Panc1 (cell line): ENCODE results near the gene ESYT2.

Source experiments
- POLR2AphosphoS5 ChIP-seq: IDR thresholded peaks from 2 replicates; pipeline ENCODE4 v1.6.1; 2012; ENCODE audit warnings: mild to moderate bottlenecking, low read depth, low read length, moderate library complexity
- REST ChIP-seq, 2 experiments: IDR thresholded peaks; 2 replicates each; pipeline ENCODE4 v1.6.1; 2011 to 2012; ENCODE audit warnings: low read depth in 2 of 2, control low read depth in 1 of 2, low read length in 1 of 2, mild to moderate bottlenecking in 1 of 2, moderate library complexity in 1 of 2; ENCODE audit not compliant: insufficient read depth in 1 of 2
- SIN3A ChIP-seq: IDR thresholded peaks from 2 replicates; pipeline ENCODE4 v1.6.1; 2012; ENCODE audit warnings: low read depth, mild to moderate bottlenecking, low read length, moderate library complexity, borderline replicate concordance; ENCODE audit not compliant: insufficient read depth
- TCF7L2 ChIP-seq: IDR thresholded peaks from 2 replicates; pipeline ENCODE4 v1.6.1; 2011; ENCODE audit warnings: mild to moderate bottlenecking, low read depth, low read length, inconsistent platforms
- TF ChIP-seq, protein P1 (sequence below): fragments of 450-650 bp; IDR thresholded peaks from 2 replicates; pipeline ENCODE4 v1.5.1; 2017; ENCODE audit warnings: mild to moderate bottlenecking

GRCh38 chr7:158733220-158733519 is 96.1 kb downstream of the ESYT2 start:
- TF ChIP-seq, protein P1, sequence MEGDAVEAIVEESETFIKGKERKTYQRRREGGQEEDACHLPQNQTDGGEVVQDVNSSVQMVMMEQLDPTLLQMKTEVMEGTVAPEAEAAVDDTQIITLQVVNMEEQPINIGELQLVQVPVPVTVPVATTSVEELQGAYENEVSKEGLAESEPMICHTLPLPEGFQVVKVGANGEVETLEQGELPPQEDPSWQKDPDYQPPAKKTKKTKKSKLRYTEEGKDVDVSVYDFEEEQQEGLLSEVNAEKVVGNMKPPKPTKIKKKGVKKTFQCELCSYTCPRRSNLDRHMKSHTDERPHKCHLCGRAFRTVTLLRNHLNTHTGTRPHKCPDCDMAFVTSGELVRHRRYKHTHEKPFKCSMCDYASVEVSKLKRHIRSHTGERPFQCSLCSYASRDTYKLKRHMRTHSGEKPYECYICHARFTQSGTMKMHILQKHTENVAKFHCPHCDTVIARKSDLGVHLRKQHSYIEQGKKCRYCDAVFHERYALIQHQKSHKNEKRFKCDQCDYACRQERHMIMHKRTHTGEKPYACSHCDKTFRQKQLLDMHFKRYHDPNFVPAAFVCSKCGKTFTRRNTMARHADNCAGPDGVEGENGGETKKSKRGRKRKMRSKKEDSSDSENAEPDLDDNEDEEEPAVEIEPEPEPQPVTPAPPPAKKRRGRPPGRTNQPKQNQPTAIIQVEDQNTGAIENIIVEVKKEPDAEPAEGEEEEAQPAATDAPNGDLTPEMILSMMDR = no peak
- TF ChIP-seq REST (IDR thresholded peaks at IDR 0.05; ENCODE audit: insufficient read depth in 1 of 2, low read depth in 2 of 2, low read length in 1 of 2) (no peak), POLR2AphosphoS5 (no peak), SIN3A (no peak), TCF7L2 (no peak)
